Raji (cell line): ENCODE results near the gene FYN.

Experiments used
- POLR2A ChIP-seq: IDR thresholded peaks from 2 replicates; pipeline ENCODE4 v1.6.1; 2011; ENCODE audit warnings: low read depth, low read length, control low read depth; ENCODE audit not compliant: insufficient read depth

The FYN gene

GRCh38 chr6:111750753-111751673 lies 122.2 kb downstream of the FYN start:
- TF ChIP-seq POLR2A = no peak

- TF ChIP-seq POLR2A = no peak
Observed at GRCh38 chr6:111750153-111750552, 123.1 kb downstream of the FYN start.

GRCh38 chr6:111748231-111748647 lies 125.0 kb downstream of the FYN start:
- no peak for TF ChIP-seq POLR2A

- TF ChIP-seq POLR2A = no peak
Observed at GRCh38 chr6:111747829-111748228, 125.4 kb downstream of the FYN start.

- no peak for TF ChIP-seq POLR2A
Observed at GRCh38 chr6:111747396-111747795, 125.9 kb downstream of the FYN start.

- no peak for TF ChIP-seq POLR2A
Observed at GRCh38 chr6:111746983-111747382, 126.3 kb downstream of the FYN start.

- no peak for TF ChIP-seq POLR2A
Observed at GRCh38 chr6:111745636-111746035, 127.6 kb downstream of the FYN start.

- TF ChIP-seq POLR2A = no peak
Observed at GRCh38 chr6:111745186-111745585, 128.1 kb downstream of the FYN start.

- TF ChIP-seq POLR2A = no peak
Observed at GRCh38 chr6:111743862-111744692, 129.2 kb downstream of the FYN start.

GRCh38 chr6:111743360-111743759 lies 129.9 kb downstream of the FYN start:
- no peak for TF ChIP-seq POLR2A

- TF ChIP-seq POLR2A = no peak
Observed at GRCh38 chr6:111741177-111741952, 131.9 kb downstream of the FYN start.

- no peak for TF ChIP-seq POLR2A
Observed at GRCh38 chr6:111740506-111740905, 132.7 kb downstream of the FYN start.

GRCh38 chr6:111739257-111739696 lies 134.0 kb downstream of the FYN start:
- no peak for TF ChIP-seq POLR2A

- TF ChIP-seq POLR2A = no peak
Observed at GRCh38 chr6:111738631-111739030, 134.6 kb downstream of the FYN start.

- TF ChIP-seq POLR2A = no peak
Observed at GRCh38 chr6:111738156-111738555, 135.1 kb downstream of the FYN start.
